Kidney (tissue), 14 donors: ENCODE results near the gene MNX1. TPM values are rescaled to one million over a fixed set of nuclear protein-coding genes. Genes with fewer than 3 reads are reported as not detected.

Source experiments
- DNase-seq, 5 donors: peaks; one replicate each; pipeline ENCODE4 v3.0.0-alpha.2; 2013 to 2020
- FAIRE-seq: peaks from 2 replicates; lab custom pipeline; 2012; peaks lifted over from hg19 to GRCh38; lab: Jason Lieb, UNC
- H3K27ac ChIP-seq, 2 donors: one replicate each; pipeline ENCODE4 v1.7.0; 2013; ENCODE audit warnings: low read depth in 2 of 2, low read length in 2 of 2, inconsistent platforms in 1 of 2
- H3K27me3 ChIP-seq: one replicate; pipeline ENCODE4 v1.7.1; 2013; ENCODE audit warnings: low read length, inconsistent platforms; ENCODE audit not compliant: control insufficient read depth, insufficient read depth
- H3K36me3 ChIP-seq, 3 donors: one replicate each; pipeline versions ENCODE4 v1.7.0 to v1.7.1; 2013; ENCODE audit warnings: low read length in 3 of 3, control low read depth in 1 of 3, inconsistent platforms in 1 of 3; ENCODE audit not compliant: insufficient read depth in 3 of 3, control insufficient read depth in 2 of 3
- H3K4me1 ChIP-seq, 3 donors: one replicate each; pipeline versions ENCODE4 v1.7.0 to v1.7.1; 2013; ENCODE audit warnings: low read length in 3 of 3, inconsistent platforms in 1 of 3, low read depth in 1 of 3; ENCODE audit not compliant: control insufficient read depth in 2 of 3, insufficient read depth in 2 of 3
- H3K4me3 ChIP-seq, 3 donors: one replicate each; pipeline versions ENCODE4 v1.7.0 to v1.8.1; 2013; ENCODE audit warnings: low read length in 3 of 3, control low read depth in 1 of 3, inconsistent platforms in 1 of 3
- H3K9ac ChIP-seq, 3 donors: one replicate each; pipeline versions ENCODE4 v1.7.0 to v1.7.1; 2013; ENCODE audit warnings: low read length in 3 of 3, control low read depth in 1 of 3, inconsistent platforms in 1 of 3
- H3K9me3 ChIP-seq, 3 donors: one replicate each; pipeline versions ENCODE4 v1.7.0 to v1.7.1; 2013; ENCODE audit warnings: low read length in 3 of 3, control low read depth in 1 of 3, inconsistent platforms in 1 of 3; ENCODE audit not compliant: control insufficient read depth in 2 of 3, insufficient read depth in 1 of 3
- intact Hi-C: fragments of 100-400 bp; cut with DNase I; formaldehyde crosslinking; loops from one replicate; pipeline ENCODE4 v1.11.1; 2022
- polyA plus RNA-seq: library from polyadenylated mRNA; stranded (reverse); fragments of 350-450 nt; fragmentation: Illumina TruSeq; extraction: RNeasy Lipid Tissue Mini Kit (QIAGEN cat#74804); gene quantifications from one replicate; pipeline ENCODE4 v1.2.3, GENCODE V29; 2014; ENCODE audit warnings: low read depth, low replicate concordance; ENCODE audit not compliant: insufficient read depth
- total RNA-seq: library from RNA; stranded (reverse); fragmentation: NEBNext Ultra II Directional; extraction: Animal tissue kit (Norgen Biotek cat#: 25700); gene quantifications from one replicate; pipeline ENCODE4 v1.2.1, GENCODE V29; 2021
- TF ChIP-seq, protein P1 (sequence below): IDR thresholded peaks from 3 replicates; pipeline ENCODE4 v1.5.1; 2012; ENCODE audit warnings: mild to moderate bottlenecking, moderate library complexity, borderline replicate concordance; ENCODE audit not compliant: insufficient read depth; ENCODE audit errors: extremely low read depth
- donor health status: control.
- donor health status: control.
- donor health status: control.
- donor health status: control.
- donor health status: control.
- donor health status: DM: yes; HTN: yes; CAD: no.
- donor health status: Normal renal cell carcinoma (clear cell type).

The MNX1 gene
- total and polyA plus RNA-seq, 2 donors from 2014 or later = 1.1 TPM; not detected in 1

DNA sequence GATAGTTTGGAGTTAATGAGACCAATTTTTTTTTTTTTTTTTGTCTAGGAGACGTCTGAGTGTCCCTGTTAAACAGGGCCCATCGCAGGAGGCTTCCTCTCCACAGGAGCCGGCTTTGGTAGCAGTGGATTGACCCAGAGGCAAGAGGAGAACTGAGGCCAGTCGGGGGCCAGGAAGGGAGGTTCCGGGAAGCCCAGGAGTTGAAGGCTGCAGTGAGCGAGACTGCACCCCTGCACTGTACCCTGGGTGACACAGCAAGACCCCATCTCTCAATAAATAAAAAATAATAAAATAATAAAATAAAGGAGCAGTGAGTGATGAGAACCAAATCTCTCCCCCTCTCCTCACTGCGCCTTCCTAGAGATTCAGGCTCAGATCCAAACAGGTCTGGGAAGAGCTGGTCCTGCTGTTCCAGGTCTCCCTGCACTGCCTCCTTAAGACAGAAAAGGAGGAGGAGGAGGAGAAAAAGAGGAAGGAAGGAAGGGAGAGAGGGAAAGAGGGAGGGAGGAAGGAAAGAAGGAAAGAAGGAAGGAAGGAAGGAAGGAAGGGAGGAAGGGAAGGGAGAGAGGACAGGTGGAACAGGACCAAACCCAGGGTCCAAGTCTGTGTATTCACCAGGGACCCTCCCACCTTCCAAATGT, 3.5 kb downstream of the MNX1 start:
- no peak for FAIRE-seq
- H3K9ac ChIP-seq = no peak overlapping the region
- TF ChIP-seq, protein P1, sequence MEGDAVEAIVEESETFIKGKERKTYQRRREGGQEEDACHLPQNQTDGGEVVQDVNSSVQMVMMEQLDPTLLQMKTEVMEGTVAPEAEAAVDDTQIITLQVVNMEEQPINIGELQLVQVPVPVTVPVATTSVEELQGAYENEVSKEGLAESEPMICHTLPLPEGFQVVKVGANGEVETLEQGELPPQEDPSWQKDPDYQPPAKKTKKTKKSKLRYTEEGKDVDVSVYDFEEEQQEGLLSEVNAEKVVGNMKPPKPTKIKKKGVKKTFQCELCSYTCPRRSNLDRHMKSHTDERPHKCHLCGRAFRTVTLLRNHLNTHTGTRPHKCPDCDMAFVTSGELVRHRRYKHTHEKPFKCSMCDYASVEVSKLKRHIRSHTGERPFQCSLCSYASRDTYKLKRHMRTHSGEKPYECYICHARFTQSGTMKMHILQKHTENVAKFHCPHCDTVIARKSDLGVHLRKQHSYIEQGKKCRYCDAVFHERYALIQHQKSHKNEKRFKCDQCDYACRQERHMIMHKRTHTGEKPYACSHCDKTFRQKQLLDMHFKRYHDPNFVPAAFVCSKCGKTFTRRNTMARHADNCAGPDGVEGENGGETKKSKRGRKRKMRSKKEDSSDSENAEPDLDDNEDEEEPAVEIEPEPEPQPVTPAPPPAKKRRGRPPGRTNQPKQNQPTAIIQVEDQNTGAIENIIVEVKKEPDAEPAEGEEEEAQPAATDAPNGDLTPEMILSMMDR = no peak
- H3K27ac ChIP-seq = no peak overlapping the region
- H3K4me3 ChIP-seq = no peak overlapping the region
- DNase-seq = peak in 1 of 5 donors; percentile 3
- peaks cover 0 to 5% (median 0%) of the 10 kb centered on the region in 3 donors for H3K4me1 ChIP-seq
- H3K9me3 ChIP-seq = no peaks in the 10 kb centered on the region
- intact Hi-C loops = no loop called here
- H3K27me3 ChIP-seq = peaks cover 55% of the 10 kb centered on the region
- no peaks in the 10 kb centered on the region for H3K36me3 ChIP-seq

DNA sequence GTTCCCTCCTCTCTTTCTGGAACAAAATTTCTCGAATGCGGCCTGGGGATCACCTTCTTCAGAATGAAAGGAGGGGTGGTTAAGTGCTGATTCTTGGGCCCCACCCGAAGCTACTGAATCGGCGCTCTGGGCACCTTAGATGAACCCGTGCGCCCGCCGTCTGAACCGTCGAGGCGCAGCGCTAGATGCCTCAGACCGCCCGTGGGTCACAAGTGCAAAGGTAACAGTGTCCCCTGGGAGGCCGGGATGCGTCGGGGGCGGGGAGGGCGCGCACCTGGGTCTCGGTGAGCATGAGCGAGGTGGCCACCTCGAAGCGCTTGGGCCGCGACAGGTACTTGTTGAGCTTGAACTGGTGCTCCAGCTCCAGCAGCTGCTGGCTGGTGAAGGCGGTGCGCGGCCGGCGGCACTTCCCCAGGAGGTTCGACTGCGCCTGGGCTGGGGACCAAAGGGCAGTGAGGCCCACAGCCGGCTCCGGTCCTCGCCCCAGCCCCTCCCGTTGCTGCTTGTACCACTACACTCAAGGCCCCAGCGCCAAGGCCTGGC, 4.2 kb downstream of the MNX1 start:
- Histone ChIP-seq H3K27ac (no peak overlapping the region), H3K9me3 (no peaks in the 10 kb centered on the region), H3K4me1 (peaks cover 0 to 5% (median 0%) of the 10 kb centered on the region in 3 donors), H3K36me3 (no peaks in the 10 kb centered on the region), H3K9ac (no peak overlapping the region), H3K27me3 (peaks cover 54% of the 10 kb centered on the region), H3K4me3 (no peak overlapping the region)
- no peak for FAIRE-seq
- intact Hi-C loops = no loop called here
- TF ChIP-seq, protein P1 = no peak
- DNase-seq = peak in 1 of 5 donors; percentile 10

DNA sequence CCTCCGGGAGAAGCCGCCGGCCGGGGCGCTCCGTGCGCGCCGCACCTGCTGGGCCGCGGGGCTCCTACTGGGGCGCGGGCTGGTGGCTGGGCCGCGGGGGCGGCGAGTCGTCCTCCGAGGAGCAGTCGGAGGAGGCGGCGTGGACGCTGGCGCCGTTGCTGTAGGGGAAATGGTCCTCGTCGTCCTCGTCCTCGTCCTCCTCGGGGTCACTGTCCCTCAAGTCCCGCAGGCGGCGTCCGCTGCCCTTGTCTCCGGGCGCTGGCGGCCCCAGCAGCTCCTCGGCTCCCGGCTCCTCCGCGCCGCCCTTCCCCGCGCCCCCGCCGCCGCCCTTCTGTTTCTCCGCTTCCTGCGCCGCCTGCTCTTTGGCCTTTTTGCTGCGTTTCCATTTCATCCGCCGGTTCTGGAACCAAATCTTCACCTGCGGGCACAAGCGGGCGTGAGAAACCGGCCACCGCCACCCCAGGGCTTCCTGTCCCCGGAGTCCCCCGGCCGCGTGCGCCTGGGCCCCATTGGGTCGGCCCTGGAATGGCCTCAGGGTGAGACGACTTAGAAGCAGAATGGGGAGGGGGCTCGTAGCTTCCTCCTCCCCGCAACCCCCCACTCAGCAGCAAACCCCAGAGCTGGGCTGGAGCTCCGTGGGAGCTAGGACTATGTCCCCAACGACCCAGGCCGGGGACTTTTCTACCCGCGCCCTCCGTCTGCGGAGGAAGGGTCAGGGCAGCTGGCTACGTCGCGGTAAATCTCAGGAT, 4.8 kb downstream of the MNX1 start:
- H3K4me3 ChIP-seq = no peak overlapping the region
- H3K27me3 ChIP-seq = peaks cover 56% of the 10 kb centered on the region
- intact Hi-C loops = no loop called here
- TF ChIP-seq, protein P1 = no peak
- no peaks in the 10 kb centered on the region for H3K36me3 ChIP-seq
- DNase-seq = peak in 1 of 5 donors; percentile 8
- H3K4me1 ChIP-seq = peaks cover 0 to 5% (median 0%) of the 10 kb centered on the region in 3 donors
- H3K9ac ChIP-seq = no peak overlapping the region
- H3K9me3 ChIP-seq = no peaks in the 10 kb centered on the region
- no peak overlapping the region for H3K27ac ChIP-seq
- no peak for FAIRE-seq
